ENCODE data around the gene CSNK1A1L.

DNA sequence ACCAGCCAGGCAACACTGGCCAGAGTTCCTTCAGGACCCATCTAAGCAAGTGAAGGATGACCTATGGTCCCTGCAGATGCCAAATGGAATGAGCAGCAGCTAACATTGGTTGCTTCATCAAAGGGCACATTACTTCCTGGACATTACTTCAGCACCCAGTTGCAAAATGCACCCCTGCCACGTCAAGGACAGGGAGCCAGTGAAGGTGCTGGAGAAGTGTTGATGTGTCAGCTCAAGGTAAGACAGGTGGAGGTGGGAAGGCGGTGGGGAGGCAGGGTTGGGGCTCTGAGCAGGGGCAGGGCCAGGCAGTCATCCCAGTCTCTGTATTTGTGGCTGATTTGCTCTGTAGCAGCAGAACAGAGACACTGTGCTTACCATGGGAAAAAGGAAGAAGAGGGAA lies 14.6 kb downstream of the CSNK1A1L start:
- TF ChIP-seq, protein P1, sequence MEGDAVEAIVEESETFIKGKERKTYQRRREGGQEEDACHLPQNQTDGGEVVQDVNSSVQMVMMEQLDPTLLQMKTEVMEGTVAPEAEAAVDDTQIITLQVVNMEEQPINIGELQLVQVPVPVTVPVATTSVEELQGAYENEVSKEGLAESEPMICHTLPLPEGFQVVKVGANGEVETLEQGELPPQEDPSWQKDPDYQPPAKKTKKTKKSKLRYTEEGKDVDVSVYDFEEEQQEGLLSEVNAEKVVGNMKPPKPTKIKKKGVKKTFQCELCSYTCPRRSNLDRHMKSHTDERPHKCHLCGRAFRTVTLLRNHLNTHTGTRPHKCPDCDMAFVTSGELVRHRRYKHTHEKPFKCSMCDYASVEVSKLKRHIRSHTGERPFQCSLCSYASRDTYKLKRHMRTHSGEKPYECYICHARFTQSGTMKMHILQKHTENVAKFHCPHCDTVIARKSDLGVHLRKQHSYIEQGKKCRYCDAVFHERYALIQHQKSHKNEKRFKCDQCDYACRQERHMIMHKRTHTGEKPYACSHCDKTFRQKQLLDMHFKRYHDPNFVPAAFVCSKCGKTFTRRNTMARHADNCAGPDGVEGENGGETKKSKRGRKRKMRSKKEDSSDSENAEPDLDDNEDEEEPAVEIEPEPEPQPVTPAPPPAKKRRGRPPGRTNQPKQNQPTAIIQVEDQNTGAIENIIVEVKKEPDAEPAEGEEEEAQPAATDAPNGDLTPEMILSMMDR (IDR thresholded peaks at IDR 0.05; ENCODE audit: extremely low read depth in 1 of 2, insufficient read depth in 1 of 2, low read depth in 1 of 2, low read length in 2 of 2), result no peak
- no peak for TF ChIP-seq MYC (IDR thresholded peaks at IDR 0.05; ENCODE audit: low read depth, low read length)
- no peak for TF ChIP-seq POLR2AphosphoS5 (IDR thresholded peaks at IDR 0.05; ENCODE audit: insufficient read depth, low read depth, low read length)
- no peak for TF ChIP-seq JUN (IDR thresholded peaks at IDR 0.05; ENCODE audit: borderline replicate concordance, insufficient read depth, insufficient read length, low read depth)
- no peak for TF ChIP-seq POLR2A (IDR thresholded peaks at IDR 0.05; ENCODE audit: low read depth, low read length)

All from endothelial cell of umbilical vein (primary cell).